ENCODE results near the gene SUPT3H. TPM values are rescaled to one million over a fixed set of nuclear protein-coding genes. Genes with fewer than 3 reads are reported as not detected.

The SUPT3H gene
- polyA plus RNA-seq, 3 donors, result 21.6 to 23.8 (median 23.5) TPM

DNA sequence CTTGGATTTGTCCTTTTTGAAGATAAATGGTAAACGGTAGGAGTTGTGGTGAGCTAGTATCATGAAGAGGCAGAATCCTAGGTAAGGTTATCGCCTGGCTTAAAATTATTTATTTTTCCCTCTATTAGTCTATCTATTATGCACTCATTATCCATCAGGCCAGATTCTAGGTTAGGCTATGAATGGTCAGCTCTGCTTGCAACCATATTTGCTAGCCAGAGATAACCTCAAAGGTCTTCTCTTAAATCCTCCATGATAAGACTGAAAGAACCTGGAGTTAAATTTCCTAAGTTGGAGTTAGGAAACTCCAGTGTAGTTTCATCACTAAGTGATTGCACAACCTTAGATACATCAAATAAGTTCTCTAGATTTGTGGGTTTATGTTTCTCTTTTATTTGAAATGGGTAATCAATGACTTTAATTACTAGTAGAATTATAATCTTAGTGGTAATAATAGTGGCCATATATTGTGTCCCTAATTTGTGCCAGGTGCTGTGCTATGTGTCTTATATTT lies 351.7 kb downstream of the SUPT3H start:
- no peak for DNase-seq (ENCODE audit: low read depth in 3 of 3, low spot score in 2 of 3)

DNA sequence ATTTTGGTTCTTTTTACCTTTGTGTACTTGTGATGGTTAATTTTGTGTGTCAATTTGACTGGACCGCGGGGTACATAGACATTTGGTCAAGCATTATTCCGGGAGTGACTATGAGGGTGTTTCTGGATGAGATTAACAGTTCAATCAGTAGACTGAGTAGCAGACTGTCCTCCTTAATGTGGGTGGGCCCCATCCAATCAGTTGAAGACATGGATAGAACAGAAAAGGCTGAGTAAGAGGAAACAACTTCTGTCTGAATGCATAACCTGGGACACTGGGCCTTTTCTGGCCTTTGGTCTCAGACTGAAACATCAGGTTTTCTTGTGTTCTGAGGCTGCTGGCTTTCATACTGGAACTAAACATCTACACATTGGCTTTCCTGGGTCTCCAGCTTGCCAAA lies 353.1 kb downstream of the SUPT3H start:
- DNase-seq (ENCODE audit: low read depth in 3 of 3, low spot score in 2 of 3), result no peak

DNA sequence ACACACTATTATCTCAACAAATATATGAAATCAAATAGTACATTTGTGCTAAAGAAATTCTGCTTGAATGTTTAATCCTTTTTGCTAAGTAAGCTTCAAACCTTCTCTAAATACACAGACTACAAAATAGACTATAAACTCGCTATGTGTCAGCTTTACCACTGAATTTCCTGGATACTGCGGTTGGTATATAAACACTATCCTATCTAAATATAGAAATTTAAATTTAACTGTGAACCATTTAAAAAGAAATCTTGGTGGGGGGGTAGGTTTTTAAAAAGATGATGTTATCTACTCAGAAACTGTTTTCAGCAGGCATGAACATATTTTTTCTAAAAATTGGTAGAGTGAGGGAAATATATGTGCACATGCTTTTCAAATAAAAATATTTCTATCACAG lies 356.1 kb downstream of the SUPT3H start:
- no peak for DNase-seq (ENCODE audit: low read depth in 3 of 3, low spot score in 2 of 3)

DNA sequence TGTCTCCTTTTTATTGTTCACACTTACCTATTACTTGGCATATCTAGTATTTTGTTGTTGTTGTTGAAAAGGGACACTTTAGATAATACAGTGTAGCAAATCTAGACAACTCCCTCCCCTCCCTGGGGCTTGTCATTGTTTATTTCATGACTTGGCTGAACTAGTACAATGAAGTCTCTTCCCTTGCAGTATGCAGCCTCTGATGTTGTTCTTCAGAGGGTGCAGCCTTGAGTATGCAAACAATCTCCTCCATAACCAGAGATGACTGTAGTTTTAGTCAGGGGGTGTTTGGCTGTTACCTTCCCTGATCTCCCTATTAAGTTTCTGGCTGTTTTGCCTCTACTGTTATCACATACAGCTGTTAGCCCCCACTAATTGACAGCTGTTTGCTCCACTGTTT lies 365.0 kb downstream of the SUPT3H start:
- DNase-seq (ENCODE audit: low read depth in 3 of 3, low spot score in 2 of 3), result no peak

DNA sequence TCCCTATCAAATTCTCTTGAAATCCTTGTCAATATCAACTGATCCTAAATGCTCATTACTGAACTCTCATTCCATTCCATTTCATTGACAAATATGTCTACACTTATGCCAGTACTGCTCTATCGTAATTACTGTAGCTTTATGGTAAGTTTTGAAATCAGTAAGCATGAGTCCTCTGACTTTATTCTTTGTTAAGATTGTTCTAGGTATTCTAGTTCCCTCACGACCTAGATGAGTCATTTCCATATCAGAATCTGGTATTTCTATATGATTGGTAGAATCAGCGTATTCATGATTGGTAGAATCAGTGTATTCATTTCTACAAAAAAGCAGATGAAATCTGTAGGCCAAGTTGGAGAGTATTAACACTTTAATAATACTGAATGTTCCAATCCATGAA lies 368.2 kb downstream of the SUPT3H start:
- no peak for DNase-seq (ENCODE audit: low read depth in 3 of 3, low spot score in 2 of 3)

DNA sequence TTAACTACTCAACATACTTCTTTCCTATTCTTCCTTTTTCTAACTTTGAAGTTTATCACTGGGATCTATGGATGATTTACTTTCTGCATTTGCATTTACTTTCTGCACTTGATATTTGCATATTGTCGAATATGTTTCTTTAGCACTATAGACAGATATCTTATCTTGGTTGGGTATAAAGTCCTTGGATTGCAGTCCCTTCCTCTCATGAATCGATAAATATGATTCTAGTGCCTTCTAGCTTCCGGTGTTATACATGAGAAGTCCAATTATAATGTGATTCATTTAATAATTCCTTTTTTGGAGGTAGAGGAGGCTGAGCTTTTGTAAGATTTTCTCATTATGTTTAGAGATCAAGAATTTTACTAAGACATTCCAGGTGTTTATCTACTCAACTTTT lies 370.8 kb downstream of the SUPT3H start:
- DNase-seq (ENCODE audit: low read depth in 3 of 3, low spot score in 2 of 3), result no peak

DNA sequence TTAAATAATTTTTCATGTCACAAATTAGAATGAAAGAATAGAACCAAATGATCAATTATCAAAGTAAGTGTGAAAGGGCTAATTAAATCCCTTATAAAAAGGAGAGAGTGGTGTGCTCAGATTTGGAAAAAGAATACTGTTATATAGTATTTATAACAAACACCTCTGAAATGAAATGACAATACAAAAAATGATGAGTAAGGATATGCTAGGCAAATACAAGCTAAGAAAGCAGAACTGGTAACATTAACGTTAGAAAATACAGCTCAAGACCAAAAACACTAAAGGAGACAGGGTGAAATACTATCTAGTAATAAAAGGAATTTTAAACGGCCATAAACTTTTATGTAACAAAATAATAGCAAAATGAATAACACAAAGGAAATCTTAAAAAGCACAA lies 373.8 kb downstream of the SUPT3H start:
- no peak for DNase-seq (ENCODE audit: low read depth in 3 of 3, low spot score in 2 of 3)

DNA sequence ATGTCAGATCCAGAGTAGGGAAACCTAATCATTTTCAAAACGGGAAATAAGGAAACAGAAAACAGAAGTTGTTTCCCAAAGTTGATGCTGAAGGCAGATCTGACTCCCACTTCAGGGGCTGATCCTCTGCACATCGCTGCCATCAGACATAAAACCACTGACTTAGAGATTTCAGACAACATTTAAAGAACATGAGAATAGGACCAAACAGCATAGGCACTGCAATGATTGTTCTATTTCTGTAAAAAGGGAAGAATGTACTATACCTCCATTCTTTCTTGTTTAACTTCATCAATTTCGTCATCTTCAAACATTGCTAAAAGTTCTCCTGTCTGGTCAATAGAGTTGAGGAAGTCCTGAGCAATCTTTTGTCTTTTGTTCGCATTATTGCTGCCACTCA lies 374.3 kb downstream of the SUPT3H start:
- DNase-seq (ENCODE audit: low read depth in 3 of 3, low spot score in 2 of 3), result no peak

DNA sequence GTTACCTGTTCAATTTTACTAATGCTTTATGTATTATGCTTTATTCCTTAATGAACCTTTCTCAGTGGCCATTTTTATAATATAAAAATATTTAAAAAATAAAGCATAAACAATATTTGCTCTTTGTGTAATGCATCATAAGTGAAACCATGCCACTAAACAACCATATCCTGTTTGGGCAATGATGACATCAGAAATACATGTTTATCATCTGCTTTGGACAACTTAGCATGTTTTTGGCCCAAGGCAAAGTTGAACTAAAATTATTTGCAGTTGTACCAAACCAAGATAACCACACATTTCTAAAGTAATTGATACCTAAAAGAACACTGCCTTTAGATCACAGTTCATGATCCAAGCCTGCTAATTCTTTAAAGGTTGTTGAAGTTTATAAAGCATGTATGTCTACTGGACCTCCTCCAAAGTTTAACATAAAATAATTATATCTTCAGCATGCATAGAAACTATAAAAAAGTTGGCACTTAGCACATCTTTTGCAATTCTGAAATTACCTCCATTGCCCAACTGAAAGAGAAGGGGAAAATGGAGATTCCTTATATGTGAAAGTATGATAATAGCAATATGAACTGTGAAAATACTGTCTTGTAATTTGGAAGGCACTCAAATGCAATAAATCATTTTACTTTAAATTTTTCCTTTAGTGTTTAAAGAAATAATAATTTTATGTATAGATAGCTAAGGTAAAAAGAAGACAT lies 375.2 kb downstream of the SUPT3H start:
- DNase-seq (ENCODE audit: low read depth in 3 of 3, low spot score in 2 of 3), result no peak

DNA sequence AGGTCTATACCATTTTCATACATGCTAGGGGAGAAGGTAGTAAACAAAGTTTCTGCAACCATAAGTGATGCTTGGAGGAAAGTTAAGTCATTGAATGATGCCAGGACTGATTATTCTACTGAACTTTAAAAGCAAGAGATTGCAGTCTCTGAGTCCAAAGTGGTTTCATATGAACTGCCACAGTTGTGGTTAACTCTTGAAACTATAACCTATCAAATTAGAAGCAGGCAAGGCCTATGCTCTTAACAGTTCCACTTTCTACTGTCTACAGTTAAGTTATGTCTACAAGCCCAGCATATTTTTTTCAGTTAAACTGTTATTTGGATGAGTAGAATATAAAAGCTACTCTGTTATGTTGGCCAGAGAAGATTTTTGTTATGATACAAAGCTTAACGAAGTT lies 376.1 kb downstream of the SUPT3H start:
- no peak for DNase-seq (ENCODE audit: low read depth in 3 of 3, low spot score in 2 of 3)

DNA sequence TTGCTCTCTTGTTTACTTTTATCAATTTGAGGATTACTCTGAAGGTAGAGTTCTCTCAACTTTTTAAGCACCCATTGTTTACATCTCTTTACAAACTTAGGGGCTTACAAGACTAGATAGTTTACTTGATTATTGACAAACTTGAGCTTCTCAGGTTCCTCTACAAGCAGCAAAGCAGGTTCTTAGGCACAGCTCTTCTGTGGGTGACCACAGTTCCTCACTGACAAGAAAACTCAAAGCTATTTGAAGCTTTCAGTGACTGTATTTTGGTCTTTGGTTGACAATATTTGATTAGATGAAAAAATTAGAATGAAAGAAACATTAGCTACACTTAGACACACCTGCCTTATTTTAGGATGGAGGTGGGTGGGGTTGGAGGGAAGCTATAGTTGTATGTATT lies 376.9 kb downstream of the SUPT3H start:
- DNase-seq (ENCODE audit: low read depth in 3 of 3, low spot score in 2 of 3), result no peak

DNA sequence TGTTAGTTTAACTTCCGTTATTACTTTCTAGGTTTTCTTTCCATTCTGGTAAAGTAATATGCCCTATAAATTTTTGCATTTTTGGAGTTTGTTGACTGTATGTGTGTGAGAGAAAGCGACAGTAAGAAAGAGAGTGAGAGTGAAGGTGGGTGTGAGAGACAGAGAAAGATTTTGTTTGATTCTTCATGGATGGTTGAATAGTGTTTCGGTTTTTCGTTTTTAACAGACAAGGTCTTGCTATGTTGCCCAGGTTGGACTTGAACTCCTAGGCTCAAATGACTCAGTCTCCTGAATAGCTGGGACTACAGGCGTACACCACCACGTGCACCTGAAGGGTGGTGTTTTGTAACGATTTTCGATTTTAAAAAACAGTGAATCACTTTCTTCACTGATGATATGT lies 378.7 kb downstream of the SUPT3H start:
- no peak for DNase-seq (ENCODE audit: low read depth in 3 of 3, low spot score in 2 of 3)

DNA sequence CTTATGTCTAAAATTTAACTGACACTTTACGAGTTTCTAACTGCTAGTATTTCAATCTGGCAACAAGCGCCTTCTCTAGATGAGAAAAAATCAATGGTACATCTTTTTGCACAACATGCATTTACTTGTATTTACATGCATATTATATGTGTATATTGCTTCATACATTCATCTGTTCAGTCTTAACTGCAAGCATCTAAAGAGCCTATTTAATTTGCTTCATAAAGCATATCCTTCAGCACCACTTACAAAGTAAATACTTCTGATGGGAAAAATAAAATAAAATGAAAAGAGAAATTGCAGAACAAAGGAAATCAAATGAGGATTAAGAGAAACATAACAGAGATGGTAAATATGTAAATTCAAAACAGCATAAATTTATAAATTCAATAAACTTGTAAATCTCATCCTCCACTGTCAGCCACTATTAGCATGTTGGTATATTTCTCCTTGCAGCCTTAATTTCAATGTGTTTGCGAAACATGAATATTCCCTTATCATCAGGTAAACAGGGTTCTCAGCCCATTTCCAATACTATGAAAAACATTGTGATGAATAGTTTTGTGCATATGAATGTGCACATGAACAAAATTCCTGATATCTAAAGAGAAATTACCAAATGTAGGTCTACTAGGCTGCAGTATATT lies 382.1 kb downstream of the SUPT3H start:
- DNase-seq (ENCODE audit: low read depth in 3 of 3, low spot score in 2 of 3), result no peak

DNA sequence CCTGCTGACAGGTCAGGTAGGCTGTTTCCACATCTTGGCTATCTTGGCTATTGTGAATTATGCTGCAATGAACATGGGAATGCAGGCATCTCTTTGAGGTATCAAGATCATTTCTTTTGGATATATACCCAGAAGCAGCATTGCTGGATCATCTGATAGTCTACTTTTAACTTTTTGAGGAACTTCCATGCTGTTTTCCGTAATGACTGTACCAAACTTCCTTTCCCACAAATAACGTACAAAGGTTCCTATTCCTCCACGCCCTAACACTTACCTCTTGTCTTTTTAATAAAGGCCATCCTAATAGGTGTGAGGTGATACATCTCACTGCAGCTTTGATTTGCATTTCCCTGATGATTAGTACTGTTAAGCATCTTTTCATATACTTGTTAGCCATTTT lies 388.3 kb downstream of the SUPT3H start:
- DNase-seq (ENCODE audit: low read depth in 3 of 3, low spot score in 2 of 3), result no peak

DNA sequence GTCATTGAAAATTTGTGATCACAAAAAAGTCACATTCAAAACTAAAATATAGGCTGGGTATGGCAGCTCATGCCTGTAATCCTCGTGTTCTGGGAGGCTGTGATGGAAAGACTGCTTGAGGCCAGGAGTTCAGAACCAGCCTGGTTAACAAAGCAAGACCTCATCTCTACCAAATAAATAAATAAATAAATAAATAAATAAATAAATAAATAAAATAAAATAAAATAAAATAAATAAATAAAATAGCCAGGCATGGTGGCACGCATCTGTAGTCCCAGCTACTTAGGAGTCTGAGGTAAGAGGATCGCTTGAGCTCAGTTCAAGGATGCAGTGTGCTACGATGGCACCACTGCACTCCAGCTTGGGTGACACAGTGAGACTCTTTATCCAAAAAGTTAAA lies 392.7 kb downstream of the SUPT3H start:
- no peak for DNase-seq (ENCODE audit: low read depth in 3 of 3, low spot score in 2 of 3)

DNA sequence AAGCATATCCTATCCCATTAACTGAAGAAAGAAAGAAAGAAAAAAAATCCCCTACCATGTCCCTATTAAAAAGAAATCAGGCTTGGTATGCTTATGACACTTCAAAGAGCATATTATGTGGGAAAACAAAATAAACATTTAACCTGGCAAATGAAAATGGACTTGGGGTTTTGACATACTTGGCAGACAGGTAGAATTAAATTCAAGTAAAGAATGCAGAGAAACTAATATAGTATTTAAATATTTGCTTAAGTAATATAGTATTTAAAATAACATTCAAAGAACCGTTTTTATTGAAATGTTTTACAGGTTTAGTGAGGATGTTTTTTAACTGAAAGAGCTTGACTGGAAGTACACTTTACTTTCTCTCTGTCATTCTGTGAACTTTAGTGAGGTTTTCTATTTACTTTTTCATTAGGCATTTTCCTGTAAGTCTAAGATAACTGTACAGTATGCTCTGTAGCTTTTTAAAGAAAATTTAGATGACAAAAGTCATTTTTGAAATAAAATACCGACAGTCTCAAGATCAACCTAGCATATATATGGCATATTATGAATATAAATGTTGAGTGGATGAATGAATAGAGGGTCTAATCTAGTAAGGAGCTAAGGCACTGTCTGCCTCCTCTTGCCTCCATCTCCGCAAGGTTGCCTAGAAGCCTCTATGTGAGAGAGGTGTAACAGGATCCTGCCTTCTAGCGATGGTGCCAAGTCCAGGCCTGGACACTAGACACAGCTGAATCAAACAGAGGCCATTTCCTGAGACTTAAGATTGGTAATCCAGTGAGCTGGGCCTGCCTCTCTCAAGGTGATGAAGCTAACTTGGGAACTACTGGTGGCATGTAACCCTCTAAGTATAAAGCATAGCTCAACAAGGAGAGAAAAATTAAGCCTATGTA lies 394.0 kb downstream of the SUPT3H start:
- no peak for DNase-seq (ENCODE audit: low read depth in 3 of 3, low spot score in 2 of 3)

DNA sequence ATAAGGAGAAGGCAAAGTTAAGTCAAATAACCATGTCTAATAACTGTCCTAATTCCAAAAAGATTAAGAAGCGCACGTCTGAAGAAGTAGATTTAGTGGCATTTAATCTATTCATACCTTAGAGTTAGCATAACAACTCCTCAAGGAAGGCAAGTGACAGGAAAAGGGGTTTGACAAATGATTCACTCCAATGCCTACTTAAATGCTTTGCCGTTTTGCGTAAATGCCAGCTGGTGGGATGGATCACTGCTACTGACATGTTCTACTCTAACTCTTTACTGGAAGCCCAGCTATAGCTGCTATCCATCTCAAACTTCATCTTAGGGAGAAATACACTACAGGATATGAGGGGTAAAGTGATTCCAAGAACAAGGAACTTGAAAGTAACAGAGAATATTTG lies 396.9 kb downstream of the SUPT3H start:
- no peak for DNase-seq (ENCODE audit: low read depth in 3 of 3, low spot score in 2 of 3)

DNA sequence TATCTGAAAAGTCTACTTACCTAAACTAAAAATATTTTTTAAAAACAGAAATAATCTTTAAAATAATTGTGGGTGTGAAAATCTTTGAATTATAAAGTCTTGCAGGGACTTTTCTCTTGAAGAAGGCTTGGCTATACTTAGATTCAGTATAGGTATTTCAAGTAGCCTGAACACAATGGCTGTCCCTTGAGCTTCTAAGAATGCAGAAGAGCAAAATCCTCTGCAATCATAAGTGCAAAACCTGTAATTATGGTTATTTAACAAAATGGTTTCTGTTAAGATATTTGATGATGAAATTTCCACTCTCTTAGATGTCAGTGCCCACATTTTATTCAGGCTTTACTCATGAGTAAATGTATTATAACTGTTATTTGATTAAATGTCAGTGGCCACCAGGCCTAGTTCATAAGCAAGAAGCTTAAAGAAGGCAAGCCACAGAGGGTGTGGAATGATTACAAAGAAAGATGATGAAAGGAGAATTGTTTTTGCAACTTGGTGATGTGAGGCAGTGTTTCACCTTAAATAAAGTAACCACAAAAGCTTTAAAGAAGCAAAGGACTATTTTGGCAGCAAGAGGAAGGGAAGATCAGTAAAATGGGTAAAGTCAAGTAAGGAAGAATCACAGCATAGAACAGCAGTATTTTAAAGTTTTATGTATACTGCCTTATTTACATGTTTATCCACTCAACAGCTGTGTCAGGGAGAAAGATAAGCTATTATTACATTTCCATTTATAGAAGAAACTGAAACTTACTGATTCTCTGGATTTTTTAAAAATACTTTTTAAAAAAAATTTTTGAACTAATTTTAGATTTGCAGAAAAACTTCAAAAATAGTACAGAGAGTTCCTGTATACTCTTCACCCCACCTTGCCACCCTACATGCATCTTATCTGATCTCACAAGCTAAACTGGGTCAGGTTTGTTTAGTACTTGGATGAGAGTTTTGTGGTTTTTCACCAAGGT lies 400.8 kb downstream of the SUPT3H start:
- no peak for DNase-seq (ENCODE audit: low read depth in 3 of 3, low spot score in 2 of 3)

DNA sequence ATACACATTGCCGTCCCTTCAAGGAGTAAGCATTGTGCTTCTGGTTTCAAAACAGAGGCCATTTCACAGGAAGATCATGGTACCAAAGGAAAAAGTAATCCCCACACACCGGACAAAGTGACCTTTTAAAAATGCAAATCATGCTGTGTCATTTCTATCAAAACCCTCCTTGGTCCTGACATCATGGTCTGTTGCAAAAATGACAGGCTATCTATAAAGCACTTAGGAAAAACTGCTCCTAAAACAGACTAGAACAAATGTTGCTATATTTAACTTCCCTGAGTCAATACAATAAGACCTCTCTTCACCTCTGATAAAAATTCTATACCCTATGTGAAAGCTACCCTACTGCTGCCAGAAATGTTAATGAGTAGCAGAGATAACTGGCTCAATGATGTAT lies 403.2 kb downstream of the SUPT3H start:
- DNase-seq (ENCODE audit: low read depth in 3 of 3, low spot score in 2 of 3), result no peak

DNA sequence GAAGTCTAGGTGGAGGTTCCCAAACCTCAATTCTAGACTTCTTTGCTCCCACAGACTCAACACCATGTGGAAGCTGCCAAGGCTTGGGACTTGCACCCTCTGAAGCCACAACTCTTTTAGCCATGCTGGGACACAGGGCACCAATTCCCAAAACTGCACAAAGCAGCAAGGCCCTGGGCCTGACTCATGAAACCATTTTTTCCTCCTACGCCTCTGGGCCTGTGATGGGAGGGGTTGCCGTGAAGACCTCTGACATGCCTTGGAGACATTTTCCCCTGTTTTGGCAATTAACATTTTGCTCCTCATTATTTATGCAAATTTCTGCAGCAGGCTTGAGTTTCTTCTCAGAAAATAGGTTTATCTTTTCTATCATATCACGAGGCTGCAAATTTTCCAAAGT lies 405.0 kb downstream of the SUPT3H start:
- no peak for DNase-seq (ENCODE audit: low read depth in 3 of 3, low spot score in 2 of 3)

All from right renal cortex interstitium (tissue), 3 donors.